ENCODE results near the gene ZC3H12C.

The ZC3H12C gene

GRCh38 chr11:110081462-110082376 lies 11.5 kb upstream of the ZC3H12C start:
- CTCF ChIA-PET = interaction anchor here (1.5 kb wide), 1 partner anchor 11 kb away, joined by 8 read pairs; the partner anchor contains the start of gene ZC3H12C
- POLR2A ChIA-PET (ENCODE audit: low non-redundant PET) = no interaction called here
- H3K27ac ChIP-seq = peak overlapping the region; percentile 63
- no peak for TF ChIP-seq CTCF (conservative IDR thresholded peaks at IDR 0.05; ENCODE audit: low read depth)
- peak; percentile 40 for DNase-seq (ENCODE audit: low spot score)

GRCh38 chr11:110082899-110083298 lies 10.3 kb upstream of the ZC3H12C start:
- ChIA-PET CTCF (interaction anchor here (1.5 kb wide), 1 partner anchor 10 kb away, joined by 8 read pairs; the partner anchor contains the start of gene ZC3H12C), POLR2A (ENCODE audit: low non-redundant PET) (no interaction called here)
- DNase-seq (ENCODE audit: low spot score) = no peak
- no peak for TF ChIP-seq CTCF (conservative IDR thresholded peaks at IDR 0.05; ENCODE audit: low read depth)
- no peak overlapping the region for H3K27ac ChIP-seq

- ChIA-PET POLR2A (ENCODE audit: low non-redundant PET) (no interaction called here), CTCF (no interaction called here)
- H3K27ac ChIP-seq = no peak overlapping the region
- no peak for DNase-seq (ENCODE audit: low spot score)
- TF ChIP-seq CTCF (conservative IDR thresholded peaks at IDR 0.05; ENCODE audit: low read depth) = no peak
Observed at GRCh38 chr11:110085255-110085838, 7.8 kb upstream of the ZC3H12C start.

- TF ChIP-seq CTCF (conservative IDR thresholded peaks at IDR 0.05; ENCODE audit: low read depth) = no peak
- H3K27ac ChIP-seq = no peak overlapping the region
- peak; percentile 50 for DNase-seq (ENCODE audit: low spot score)
- POLR2A ChIA-PET (ENCODE audit: low non-redundant PET) = no interaction called here
- CTCF ChIA-PET = no interaction called here
Observed at GRCh38 chr11:110086892-110087309, 6.3 kb upstream of the ZC3H12C start.

GRCh38 chr11:110087812-110088534 lies 5.2 kb upstream of the ZC3H12C start:
- no peak for TF ChIP-seq CTCF (conservative IDR thresholded peaks at IDR 0.05; ENCODE audit: low read depth)
- POLR2A ChIA-PET (ENCODE audit: low non-redundant PET) = no interaction called here
- H3K27ac ChIP-seq = no peak overlapping the region
- CTCF ChIA-PET = interaction anchor here (0.6 kb wide), 1 partner anchor 172 kb away, joined by 3 read pairs; no protein-coding TSS in a partner anchor
- no peak for DNase-seq (ENCODE audit: low spot score)
